Fibroblast of lung (primary cell): Measurements from ENCODE around the gene NRP1. TPM values are rescaled to one million over a fixed set of nuclear protein-coding genes. Genes with fewer than 3 reads are reported as not detected.

ENCODE experiments used
- DNase-seq, 2 donors: peaks; one replicate each; pipeline versions ENCODE4 v3.0.0 to v3.0.0-alpha.2; 2010; ENCODE audit warnings: low read depth in 2 of 2
- H2AFZ ChIP-seq: 2 replicates; pipeline ENCODE4 v1.5.1; 2012; ENCODE audit warnings: low read length, control low read depth, inconsistent platforms
- H3K27ac ChIP-seq: 2 replicates; pipeline ENCODE4 v1.5.1; 2011; ENCODE audit warnings: low read length, control low read depth; ENCODE audit not compliant: insufficient read depth
- H3K27me3 ChIP-seq: 2 replicates; pipeline ENCODE4 v1.5.1; 2011; ENCODE audit warnings: mild to moderate bottlenecking, low read length; ENCODE audit not compliant: control insufficient read depth, insufficient read depth
- H3K36me3 ChIP-seq: 2 replicates; pipeline ENCODE4 v1.5.1; 2011; ENCODE audit warnings: low read length; ENCODE audit not compliant: control insufficient read depth, insufficient read depth
- H3K4me1 ChIP-seq: 2 replicates; pipeline ENCODE4 v1.5.1; 2011; ENCODE audit warnings: low read length; ENCODE audit not compliant: control insufficient read depth, insufficient read depth; ENCODE audit errors: extremely low read depth
- H3K4me2 ChIP-seq: 2 replicates; pipeline ENCODE4 v1.5.1; 2011; ENCODE audit warnings: low read length, control low read depth; ENCODE audit not compliant: insufficient read depth; ENCODE audit errors: extremely low read depth
- H3K4me3 ChIP-seq, 4 experiments: fragments of 200-600 bp in 1 of 4; sonication (generic) in 1 of 4; replicated peaks in 1 of 4; 2 replicates each; pipeline ENCODE4 v1.5.1; 2011 to 2016; ENCODE audit warnings: low read length in 4 of 4, low read depth in 3 of 4, mild to moderate bottlenecking in 3 of 4, control low read depth in 2 of 4, inconsistent platforms in 1 of 4, mixed read lengths in 1 of 4; ENCODE audit not compliant: insufficient read depth in 1 of 4; ENCODE audit errors: control extremely low read depth in 1 of 4
- H3K79me2 ChIP-seq: 2 replicates; pipeline ENCODE4 v1.5.1; 2012; ENCODE audit warnings: mild to moderate bottlenecking, low read length, inconsistent platforms; ENCODE audit not compliant: control insufficient read depth, insufficient read depth
- H3K9ac ChIP-seq: 2 replicates; pipeline ENCODE4 v1.5.1; 2011; ENCODE audit warnings: mild to moderate bottlenecking, low read length, control low read depth; ENCODE audit not compliant: insufficient read depth
- H3K9me3 ChIP-seq: 2 replicates; pipeline ENCODE4 v1.5.1; 2012; ENCODE audit warnings: low read depth, low read length; ENCODE audit not compliant: control insufficient read depth, insufficient read depth
- H4K20me1 ChIP-seq: 2 replicates; pipeline ENCODE4 v1.5.1; 2011; ENCODE audit warnings: low read length; ENCODE audit not compliant: control insufficient read depth, insufficient read depth; ENCODE audit errors: extremely low read depth
- EZH2 ChIP-seq: IDR thresholded peaks from 2 replicates; pipeline ENCODE4 v1.5.1; 2012; ENCODE audit warnings: low read length, control low read depth, mild to moderate bottlenecking; ENCODE audit errors: missing control alignments
- polyA plus RNA-seq, 2 donors: library from polyadenylated mRNA; depleted of rRNA in 1 of 2; stranded (reverse) in 1 of 2; unstranded in 1 of 2; fragments of >200 nt; gene quantifications; 2 replicates each; pipeline ENCODE4 v1.2.1, GENCODE V29; 2011 to 2012; ENCODE audit warnings: missing spikeins in 1 of 2
- total RNA-seq: library from RNA; depleted of rRNA; stranded (reverse); fragments of >200 nt; gene quantifications from 2 replicates; pipeline ENCODE4 v1.2.1, GENCODE V29; 2014
- TF ChIP-seq, protein P1 (sequence below), 2 donors: IDR thresholded peaks in 1 of 2; conservative IDR thresholded peaks in 1 of 2; 1 replicate in 1 of 2; 2 replicates in 1 of 2; pipeline ENCODE4 v1.5.1; 2011 to 2012; ENCODE audit warnings: low read length in 2 of 2, control low read depth in 1 of 2, inconsistent platforms in 1 of 2, low read depth in 1 of 2, mild to moderate bottlenecking in 1 of 2

Gene NRP1
- total and polyA plus RNA-seq, 2 donors (not counting 1 experiment from before 2014, with no cell fraction given), result 187 to 373 TPM

DNA sequence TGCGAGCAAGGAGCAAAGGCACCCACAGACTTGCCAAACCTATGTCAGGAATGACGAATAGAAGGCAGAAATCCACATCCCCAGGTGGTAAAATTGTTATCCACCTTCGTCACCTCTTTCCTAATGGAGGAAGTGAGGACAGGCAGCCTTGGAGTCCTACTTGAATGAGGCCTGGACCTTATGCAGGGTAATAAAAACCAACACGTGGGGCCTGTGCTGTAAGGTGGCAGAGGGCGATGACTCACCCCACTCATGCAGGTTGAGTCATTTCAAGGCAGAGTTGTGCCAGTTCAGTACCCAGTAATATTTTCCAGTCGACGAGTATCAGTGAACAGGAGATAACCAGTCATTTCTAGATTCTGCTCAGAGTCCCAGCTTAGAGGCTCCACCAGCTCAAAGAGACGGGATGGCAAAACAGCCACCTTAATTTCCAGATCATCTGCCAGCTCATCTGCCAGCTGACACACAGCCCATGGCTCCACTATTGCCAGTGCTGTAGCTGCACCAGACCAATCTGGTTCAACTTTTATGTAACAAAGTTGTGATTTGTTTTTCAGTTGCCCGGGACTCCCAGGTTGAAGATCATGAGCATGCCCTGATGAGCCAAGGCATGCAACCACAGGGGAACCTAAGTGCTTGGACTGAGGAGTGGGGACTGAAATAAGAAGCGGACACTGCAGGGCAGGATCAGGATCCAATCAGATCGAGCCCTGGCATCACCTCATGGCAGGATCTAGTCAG, 200.3 kb downstream of the NRP1 start:
- no peak overlapping the region for H3K4me2 ChIP-seq
- no peaks in the 10 kb centered on the region for H3K27me3 ChIP-seq
- no peak overlapping the region for H2AFZ ChIP-seq
- no peaks in the 10 kb centered on the region for H3K79me2 ChIP-seq
- no peaks in the 10 kb centered on the region for H3K36me3 ChIP-seq
- peak; percentile 84 to 99 for DNase-seq
- H3K4me1 ChIP-seq, result peaks cover 31% of the 10 kb centered on the region
- H3K9me3 ChIP-seq, result no peaks in the 10 kb centered on the region
- peak overlapping the region; percentile 32 for H3K27ac ChIP-seq
- H3K4me3 ChIP-seq, result no peak overlapping the region
- no peaks in the 10 kb centered on the region for H4K20me1 ChIP-seq
- no peak overlapping the region for H3K9ac ChIP-seq
- TF ChIP-seq, protein P1, sequence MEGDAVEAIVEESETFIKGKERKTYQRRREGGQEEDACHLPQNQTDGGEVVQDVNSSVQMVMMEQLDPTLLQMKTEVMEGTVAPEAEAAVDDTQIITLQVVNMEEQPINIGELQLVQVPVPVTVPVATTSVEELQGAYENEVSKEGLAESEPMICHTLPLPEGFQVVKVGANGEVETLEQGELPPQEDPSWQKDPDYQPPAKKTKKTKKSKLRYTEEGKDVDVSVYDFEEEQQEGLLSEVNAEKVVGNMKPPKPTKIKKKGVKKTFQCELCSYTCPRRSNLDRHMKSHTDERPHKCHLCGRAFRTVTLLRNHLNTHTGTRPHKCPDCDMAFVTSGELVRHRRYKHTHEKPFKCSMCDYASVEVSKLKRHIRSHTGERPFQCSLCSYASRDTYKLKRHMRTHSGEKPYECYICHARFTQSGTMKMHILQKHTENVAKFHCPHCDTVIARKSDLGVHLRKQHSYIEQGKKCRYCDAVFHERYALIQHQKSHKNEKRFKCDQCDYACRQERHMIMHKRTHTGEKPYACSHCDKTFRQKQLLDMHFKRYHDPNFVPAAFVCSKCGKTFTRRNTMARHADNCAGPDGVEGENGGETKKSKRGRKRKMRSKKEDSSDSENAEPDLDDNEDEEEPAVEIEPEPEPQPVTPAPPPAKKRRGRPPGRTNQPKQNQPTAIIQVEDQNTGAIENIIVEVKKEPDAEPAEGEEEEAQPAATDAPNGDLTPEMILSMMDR (conservative IDR thresholded peaks at IDR 0.05 in 1 of 2, IDR thresholded peaks at IDR 0.05 in 1 of 2; ENCODE audit: low read depth in 1 of 2, low read length in 2 of 2), result no peak
- TF ChIP-seq EZH2, result no peak

DNA sequence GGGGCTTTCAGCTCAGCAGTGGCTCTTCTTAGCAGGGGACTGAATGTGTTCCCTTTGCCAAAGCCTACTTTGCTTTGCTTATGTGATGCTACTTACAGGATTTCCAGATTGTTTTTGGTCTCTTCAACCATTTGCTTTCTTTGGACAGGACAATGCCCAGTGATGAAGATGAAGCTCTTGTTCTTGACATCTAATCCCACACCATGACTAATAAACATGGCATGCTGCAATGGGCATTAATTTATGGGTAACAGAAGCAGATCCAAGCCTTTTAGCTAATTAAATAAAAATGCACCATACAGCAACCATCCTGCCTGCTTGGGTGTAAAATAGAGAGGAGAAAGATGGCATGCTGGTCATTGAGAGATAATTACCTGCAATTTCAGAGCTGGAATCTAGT, 200.9 kb downstream of the NRP1 start:
- H3K36me3 ChIP-seq, result no peaks in the 10 kb centered on the region
- H2AFZ ChIP-seq, result no peak overlapping the region
- H3K4me1 ChIP-seq, result peaks cover 36% of the 10 kb centered on the region
- H3K4me2 ChIP-seq, result no peak overlapping the region
- TF ChIP-seq, protein P1 (conservative IDR thresholded peaks at IDR 0.05 in 1 of 2, IDR thresholded peaks at IDR 0.05 in 1 of 2; ENCODE audit: low read depth in 1 of 2, low read length in 2 of 2), result no peak
- TF ChIP-seq EZH2, result no peak
- no peak overlapping the region for H3K4me3 ChIP-seq
- no peaks in the 10 kb centered on the region for H3K27me3 ChIP-seq
- H3K79me2 ChIP-seq, result no peaks in the 10 kb centered on the region
- H4K20me1 ChIP-seq, result no peaks in the 10 kb centered on the region
- no peak overlapping the region for H3K9ac ChIP-seq
- H3K27ac ChIP-seq, result peak overlapping the region; percentile 32
- H3K9me3 ChIP-seq, result no peaks in the 10 kb centered on the region
- DNase-seq, result peak in 1 of 2 donors; percentile 87

DNA sequence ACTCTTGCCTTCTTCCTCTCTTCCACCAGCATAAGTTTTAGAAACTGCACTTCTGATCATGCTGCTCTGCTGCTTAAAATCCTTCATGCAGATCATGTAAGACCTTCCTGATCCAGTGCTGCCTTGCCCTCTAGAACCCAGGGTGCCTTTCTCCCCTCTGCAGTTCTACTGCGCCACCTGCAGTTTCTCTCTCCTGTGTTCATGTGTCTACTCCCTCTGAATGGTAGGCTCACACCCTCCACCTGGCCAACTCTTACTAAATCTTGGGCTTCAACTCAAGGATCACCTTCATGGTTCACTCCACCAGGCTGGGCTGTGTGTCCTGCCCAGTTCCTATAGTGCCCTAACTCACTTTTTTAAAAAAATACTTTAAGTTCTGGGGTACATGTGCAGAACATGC, 201.8 kb downstream of the NRP1 start:
- Histone ChIP-seq H3K79me2 (no peaks in the 10 kb centered on the region), H3K4me1 (peaks cover 38% of the 10 kb centered on the region), H4K20me1 (no peaks in the 10 kb centered on the region), H3K27me3 (no peaks in the 10 kb centered on the region), H3K27ac (no peak overlapping the region), H3K4me3 (no peak overlapping the region), H2AFZ (no peak overlapping the region), H3K36me3 (no peaks in the 10 kb centered on the region), H3K9me3 (no peaks in the 10 kb centered on the region), H3K9ac (no peak overlapping the region), H3K4me2 (no peak overlapping the region)
- TF ChIP-seq, protein P1 (conservative IDR thresholded peaks at IDR 0.05 in 1 of 2, IDR thresholded peaks at IDR 0.05 in 1 of 2; ENCODE audit: low read depth in 1 of 2, low read length in 2 of 2), result no peak
- TF ChIP-seq EZH2, result no peak
- DNase-seq, result no peak
